ENCODE results near the gene STX16. TPM values are rescaled to one million over a fixed set of nuclear protein-coding genes. Genes with fewer than 3 reads are reported as not detected.

Gene STX16
- total and polyA plus RNA-seq, 9 of the 15 experiments (the other 6 are each of a cell fraction or from before 2014, with no cell fraction given): 4.4 to 43.5 (median 14.7) TPM

GRCh38 chr20:58651946-58652605 lies 993 bp downstream of the STX16 start (continued):
- no peak for TF ChIP-seq NUFIP1 (IDR thresholded peaks at IDR 0.05; ENCODE audit: partially characterized antibody)
- TF ChIP-seq, protein P1, sequence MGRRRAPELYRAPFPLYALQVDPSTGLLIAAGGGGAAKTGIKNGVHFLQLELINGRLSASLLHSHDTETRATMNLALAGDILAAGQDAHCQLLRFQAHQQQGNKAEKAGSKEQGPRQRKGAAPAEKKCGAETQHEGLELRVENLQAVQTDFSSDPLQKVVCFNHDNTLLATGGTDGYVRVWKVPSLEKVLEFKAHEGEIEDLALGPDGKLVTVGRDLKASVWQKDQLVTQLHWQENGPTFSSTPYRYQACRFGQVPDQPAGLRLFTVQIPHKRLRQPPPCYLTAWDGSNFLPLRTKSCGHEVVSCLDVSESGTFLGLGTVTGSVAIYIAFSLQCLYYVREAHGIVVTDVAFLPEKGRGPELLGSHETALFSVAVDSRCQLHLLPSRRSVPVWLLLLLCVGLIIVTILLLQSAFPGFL (CRISPR knock-in tag; IDR thresholded peaks at IDR 0.05): no peak
- TF ChIP-seq, protein P2, sequence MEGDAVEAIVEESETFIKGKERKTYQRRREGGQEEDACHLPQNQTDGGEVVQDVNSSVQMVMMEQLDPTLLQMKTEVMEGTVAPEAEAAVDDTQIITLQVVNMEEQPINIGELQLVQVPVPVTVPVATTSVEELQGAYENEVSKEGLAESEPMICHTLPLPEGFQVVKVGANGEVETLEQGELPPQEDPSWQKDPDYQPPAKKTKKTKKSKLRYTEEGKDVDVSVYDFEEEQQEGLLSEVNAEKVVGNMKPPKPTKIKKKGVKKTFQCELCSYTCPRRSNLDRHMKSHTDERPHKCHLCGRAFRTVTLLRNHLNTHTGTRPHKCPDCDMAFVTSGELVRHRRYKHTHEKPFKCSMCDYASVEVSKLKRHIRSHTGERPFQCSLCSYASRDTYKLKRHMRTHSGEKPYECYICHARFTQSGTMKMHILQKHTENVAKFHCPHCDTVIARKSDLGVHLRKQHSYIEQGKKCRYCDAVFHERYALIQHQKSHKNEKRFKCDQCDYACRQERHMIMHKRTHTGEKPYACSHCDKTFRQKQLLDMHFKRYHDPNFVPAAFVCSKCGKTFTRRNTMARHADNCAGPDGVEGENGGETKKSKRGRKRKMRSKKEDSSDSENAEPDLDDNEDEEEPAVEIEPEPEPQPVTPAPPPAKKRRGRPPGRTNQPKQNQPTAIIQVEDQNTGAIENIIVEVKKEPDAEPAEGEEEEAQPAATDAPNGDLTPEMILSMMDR (IDR thresholded peaks at IDR 0.05 in 2 of 3, conservative IDR thresholded peaks at IDR 0.05 in 1 of 3; ENCODE audit: insufficient read depth in 2 of 3, low read depth in 1 of 3, low read length in 3 of 3): peak in 1 of 3 experiments; percentile 3; a peak in 1 of 6 replicates
- TF ChIP-seq ZNF592 (IDR thresholded peaks at IDR 0.05): 0 out of 2 replicates have a peak, but pooled peaks have one; percentile 5
- no peak for TF ChIP-seq TEAD1 (CRISPR knock-in tag; IDR thresholded peaks at IDR 0.05)
- TF ChIP-seq POLR2B (IDR thresholded peaks at IDR 0.05; ENCODE audit: low read depth, partially characterized antibody): peak; percentile 28
- peak; percentile 98 for TF ChIP-seq ZNF740 (CRISPR knock-in tag; IDR thresholded peaks at IDR 0.05)
- peak in 1 of 2 experiments; percentile 98; a peak in 2 of 4 replicates for TF ChIP-seq ZNF740 (tag; IDR thresholded peaks at IDR 0.05)
- peak; percentile 11; the same call in 1 of the 2 replicates for TF ChIP-seq EP400 (IDR thresholded peaks at IDR 0.05)
